ENCODE data around the gene RARRES2.
"Not testable (repeated sequence)": the region's sequence is repeated elsewhere in the genome, so short reads cannot be mapped to it uniquely, and the experiment has no call there.

The RARRES2 gene

GRCh38 chr7:150341263-150342120 lies at the start of gene RARRES2:
RARRES2 (minus strand) TSS chr7:150341629; CDS start chr7:150340609, 1,020 bp downstream.
- DNase-seq (ENCODE audit: low spot score), result no peak

GRCh38 chr7:150390205-150390604 lies 48.8 kb upstream of the RARRES2 start:
- DNase-seq (ENCODE audit: low spot score), result no peak

DNA sequence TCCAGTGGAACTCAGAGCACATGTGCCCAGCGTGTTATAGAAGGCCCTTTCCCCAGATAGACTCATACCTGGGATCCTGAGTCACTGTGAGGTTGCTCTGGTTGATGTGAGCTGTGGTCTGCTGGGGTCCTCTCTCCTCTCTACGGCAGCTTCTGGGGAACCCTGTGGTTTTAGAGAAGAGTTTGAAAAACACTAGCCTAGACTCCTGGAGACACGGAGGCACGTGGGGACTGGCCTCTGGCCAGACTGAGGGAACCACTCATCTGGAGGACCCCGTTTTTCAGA lies 48.0 kb upstream of the RARRES2 start:
- DNase-seq (ENCODE audit: low spot score), result no peak

DNA sequence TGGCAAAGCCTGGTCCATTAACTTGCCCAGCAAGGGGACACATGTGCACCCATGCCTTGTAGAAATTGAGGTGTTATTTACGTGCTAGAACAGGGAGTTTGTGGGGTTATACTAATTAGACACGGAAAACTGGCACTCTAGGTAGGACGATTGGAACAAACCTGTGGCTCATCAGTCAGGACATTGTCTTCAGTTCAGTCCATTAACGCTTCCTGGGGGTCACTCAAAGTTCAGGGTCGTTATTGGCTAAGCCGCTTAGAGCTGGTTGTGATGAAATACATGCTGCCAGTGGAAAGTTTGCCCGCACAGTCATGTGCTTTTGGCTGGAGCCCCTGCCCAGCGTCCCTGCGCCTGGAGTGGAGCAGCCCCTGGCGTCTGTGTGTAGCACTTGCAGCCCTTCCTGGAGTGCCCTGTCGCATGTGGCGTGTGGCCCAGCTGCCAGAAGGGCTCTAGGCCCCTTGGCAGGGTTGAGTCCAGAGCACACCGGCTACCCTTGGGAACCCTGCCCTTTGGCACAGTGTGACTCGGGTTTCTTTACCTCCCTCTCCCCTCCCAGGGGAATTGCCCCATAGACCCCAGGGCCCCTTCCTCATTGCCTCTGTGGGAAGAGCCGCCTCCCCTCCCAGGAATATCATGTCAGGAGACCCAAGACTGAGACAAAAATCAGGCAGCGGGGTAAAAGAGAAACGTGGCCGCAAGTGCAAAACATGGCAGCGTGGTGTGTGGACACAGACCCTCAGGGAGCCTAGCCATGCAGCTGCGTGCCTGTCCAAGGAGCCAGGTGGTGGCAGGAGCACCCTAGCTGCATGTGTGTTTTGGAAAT lies 47.5 kb upstream of the RARRES2 start:
- DNase-seq (ENCODE audit: low spot score), result no peak

- no peak for DNase-seq (ENCODE audit: low spot score)
Measured at GRCh38 chr7:150388306-150388705, 46.9 kb upstream of the RARRES2 start.

DNA sequence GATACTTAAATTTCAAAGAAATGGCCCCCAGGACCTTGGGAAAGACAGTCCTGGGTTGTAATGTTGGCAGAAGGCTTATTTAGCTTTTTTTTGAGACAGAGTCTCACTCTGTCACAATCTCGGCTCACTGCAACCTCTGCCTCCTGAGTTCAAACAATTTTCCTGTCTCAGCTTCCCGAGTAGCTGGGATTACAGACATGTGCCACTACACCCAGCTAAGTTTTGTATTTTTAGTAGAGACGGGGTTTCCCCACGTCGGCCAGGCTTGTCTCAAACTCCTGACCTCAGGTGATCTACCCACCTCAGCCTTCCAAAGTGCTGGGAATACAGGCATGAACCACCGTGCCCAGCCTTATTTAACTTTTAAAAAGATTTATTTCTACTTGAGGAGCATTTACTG lies 44.5 kb upstream of the RARRES2 start:
- DNase-seq (ENCODE audit: low spot score), result not testable (repeated sequence)

- no peak for DNase-seq (ENCODE audit: low spot score)
Measured at GRCh38 chr7:150385302-150385723, 43.9 kb upstream of the RARRES2 start.

DNA sequence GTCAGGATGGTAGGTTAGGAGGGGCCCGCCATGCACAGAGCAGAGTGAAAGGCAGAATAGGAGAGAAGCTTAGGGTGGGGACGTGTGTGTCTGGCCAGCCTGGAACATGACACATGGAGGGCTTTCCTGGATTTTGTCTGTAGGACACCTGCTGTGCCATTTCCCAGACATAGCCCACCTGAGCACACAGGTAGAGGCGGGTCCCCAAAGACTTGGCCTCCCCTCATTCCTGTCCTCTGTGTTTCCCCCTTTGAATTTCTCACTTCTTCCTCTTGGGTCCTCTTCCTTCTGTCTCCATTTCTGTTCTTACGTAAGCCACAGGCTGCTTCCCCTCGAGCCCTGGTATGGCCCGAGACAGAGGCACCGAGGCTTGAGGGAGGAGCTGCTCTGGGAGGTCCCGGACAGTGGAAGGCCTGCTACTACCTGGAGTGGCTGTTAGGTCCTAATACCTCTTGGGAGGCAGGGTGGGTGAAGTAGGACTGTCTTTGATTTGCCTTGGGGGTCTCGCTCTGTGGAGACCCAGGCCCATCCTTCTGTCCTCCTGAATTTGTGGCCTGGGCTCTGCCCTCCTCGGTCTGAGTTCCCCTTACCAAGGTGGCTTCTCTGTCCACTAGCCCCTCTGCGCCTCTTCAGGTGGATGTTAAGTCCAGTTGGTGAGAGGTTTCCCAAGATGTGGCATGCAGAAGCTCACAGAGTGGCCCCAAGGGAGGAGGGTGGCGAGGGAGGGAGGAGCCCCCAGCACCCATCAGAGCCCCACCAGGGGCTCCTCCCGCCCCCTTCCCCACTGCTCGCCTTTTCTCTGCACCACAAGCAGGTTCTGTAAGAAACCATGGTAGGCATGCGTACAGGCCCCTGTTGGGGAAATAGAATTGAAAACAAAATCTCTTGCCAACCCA lies 43.2 kb upstream of the RARRES2 start:
- DNase-seq (ENCODE audit: low spot score), result no peak

DNA sequence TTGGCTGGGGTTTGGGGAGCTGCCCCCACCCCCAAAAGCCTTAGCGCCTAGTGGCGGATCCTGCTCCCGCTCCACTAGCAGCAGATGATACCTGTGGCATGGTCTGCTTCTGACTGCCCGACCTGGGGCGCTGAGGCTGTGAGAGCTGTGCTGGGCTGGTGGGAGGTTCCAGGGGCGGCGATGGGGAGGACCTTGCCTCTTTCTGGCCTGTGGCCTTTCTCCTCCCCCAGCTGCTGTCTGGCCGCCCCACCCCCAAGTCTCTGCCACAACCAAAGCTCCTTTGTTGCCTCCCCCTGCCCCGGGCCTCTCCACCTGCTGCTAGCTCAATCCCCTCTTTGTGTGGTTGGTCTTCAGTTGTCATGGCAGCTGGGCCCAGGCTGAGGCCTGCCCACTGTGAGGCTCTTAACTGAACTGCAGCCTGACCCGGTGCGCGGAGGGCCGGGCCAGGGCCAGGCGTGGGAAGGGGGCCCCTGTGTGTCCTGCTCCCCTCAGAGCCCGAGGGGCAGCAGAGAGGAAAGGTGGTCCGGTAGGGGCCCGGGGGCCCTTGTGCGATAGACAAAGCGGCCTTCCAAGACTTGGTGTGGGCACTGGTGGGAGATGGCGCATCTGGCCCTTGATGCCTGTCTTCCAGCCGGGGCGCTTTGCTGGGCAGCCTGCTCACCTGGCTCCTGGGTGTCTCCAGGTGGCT lies 42.4 kb upstream of the RARRES2 start:
- DNase-seq (ENCODE audit: low spot score), result peak; percentile 90

- no peak for DNase-seq (ENCODE audit: low spot score)
Measured at GRCh38 chr7:150382844-150383225, 41.4 kb upstream of the RARRES2 start.

- DNase-seq (ENCODE audit: low spot score), result peak; percentile 42
Measured at GRCh38 chr7:150382123-150382843, 40.9 kb upstream of the RARRES2 start.

GRCh38 chr7:150381785-150382122 lies 40.3 kb upstream of the RARRES2 start:
- no peak for DNase-seq (ENCODE audit: low spot score)

DNA sequence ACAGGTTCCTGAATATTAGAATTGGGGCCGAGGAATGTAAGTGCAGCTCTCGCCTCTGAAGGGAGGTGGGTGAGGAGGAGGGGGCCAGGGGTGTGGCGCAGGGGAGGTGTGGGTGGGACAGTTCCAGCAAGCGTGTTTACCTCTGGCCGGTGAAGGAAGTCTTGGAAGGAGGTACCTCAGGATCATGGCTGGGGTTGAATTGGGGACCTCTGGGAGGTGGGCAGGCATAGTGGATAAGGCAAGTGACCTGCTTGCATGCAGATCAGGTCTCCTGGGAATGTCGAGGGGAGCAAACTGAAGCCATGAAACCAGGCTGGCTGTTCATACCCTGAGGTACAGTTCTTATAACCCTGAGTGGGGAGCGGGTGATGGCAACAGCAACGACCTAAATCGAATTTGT lies 39.7 kb upstream of the RARRES2 start:
- no peak for DNase-seq (ENCODE audit: low spot score)

DNA sequence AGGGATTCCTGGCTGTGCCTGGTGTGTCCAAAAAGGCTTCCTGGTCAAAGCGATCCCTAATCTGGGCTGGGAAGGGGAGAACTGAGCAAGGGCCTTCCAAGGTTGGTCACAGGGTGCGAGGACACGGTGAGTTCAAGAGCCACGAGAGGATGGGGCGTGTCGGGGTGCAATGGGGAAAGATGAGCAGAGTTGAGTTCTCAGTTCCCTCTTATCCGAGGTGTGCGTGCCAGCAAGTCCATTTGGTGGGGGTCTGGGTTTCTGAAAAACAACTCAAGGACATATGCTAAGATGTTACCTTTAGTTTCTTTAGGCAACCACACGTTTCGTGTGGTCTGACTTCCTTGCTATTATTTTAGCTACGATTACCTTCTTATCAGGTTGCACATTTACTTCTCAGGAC lies 39.0 kb upstream of the RARRES2 start:
- DNase-seq (ENCODE audit: low spot score), result no peak

DNA sequence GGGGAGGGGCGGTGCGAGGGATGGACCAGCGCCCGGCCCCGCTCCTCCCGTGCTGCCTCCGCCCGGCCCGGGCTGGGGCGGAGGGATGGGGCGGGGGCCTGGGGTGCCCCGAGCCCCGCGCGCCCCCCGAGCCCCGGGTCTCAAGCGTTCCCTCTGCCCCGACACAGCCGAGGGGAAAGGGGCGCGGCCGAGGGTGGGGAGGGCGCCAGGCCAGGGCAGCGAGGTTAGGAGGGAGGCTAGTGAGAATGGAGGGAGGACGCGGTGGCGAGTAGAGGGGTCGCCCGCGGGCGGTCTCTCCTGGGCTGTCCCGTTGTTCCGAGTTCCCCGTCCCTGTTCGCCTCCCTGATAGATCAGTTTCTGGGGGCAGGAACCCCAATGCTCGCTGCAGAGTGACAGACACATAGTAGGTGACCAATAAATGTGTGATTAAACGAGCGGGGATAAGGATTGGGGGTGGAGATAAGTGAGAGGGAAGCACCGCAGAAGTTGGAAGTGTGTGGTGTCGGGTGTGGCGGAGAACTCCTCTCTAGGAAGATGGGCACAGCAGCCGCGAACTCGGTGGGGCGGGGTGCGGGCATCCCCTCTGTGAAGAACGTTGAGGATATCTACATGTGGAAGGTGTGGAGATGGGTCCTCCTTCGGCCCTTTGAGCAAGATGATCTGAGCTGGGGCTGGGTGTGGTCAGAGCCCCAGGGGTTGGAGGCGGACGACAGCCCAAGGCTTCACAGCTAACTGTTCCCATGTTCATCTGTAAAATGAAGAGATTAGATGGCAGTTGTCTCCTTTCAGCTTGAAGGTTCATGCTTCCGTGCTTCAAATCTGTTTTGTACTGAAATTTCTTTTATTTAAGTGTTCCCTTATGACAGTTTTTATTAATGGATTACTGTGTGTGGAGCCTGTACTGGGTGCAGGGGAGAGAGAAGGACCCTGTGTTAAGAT lies 38.3 kb upstream of the RARRES2 start:
- DNase-seq (ENCODE audit: low spot score), result no peak

DNA sequence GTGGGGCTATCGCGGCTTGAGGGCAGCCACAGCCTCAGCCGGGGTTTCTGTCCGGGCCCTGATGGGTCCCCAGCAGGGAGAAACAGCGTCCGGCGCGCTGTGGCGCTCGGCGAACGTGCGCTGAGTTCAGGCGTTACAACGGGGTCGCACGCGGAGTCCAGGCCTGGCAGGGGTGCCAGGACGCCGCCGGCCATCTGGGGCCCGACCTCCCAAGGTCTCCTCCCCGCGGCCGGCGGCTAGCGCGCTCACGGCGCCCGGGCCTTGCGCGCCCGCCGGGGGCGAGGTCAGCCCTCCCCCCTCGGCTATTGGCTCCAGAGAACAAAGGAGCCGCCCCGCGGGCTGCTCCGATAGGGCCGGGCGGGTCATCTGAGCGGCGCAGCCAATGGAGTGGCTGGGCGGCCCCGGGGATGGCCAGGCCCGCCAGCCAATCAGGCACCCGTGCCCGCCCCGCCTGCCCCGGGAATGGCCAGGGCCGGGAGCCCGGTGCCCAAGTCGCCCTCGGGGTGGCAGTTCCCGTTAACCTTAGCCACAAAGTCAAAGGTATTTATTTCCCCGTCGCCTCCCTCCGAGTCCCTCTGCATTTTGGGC lies 37.5 kb upstream of the RARRES2 start, which contains the start of gene ZNF775:
ZNF775 (plus strand) TSS at position 478 of the 588 bp plus-strand sequence. CDS start 9,141 bp downstream, outside the sequence.
- DNase-seq (ENCODE audit: low spot score), result peak; percentile 95

DNA sequence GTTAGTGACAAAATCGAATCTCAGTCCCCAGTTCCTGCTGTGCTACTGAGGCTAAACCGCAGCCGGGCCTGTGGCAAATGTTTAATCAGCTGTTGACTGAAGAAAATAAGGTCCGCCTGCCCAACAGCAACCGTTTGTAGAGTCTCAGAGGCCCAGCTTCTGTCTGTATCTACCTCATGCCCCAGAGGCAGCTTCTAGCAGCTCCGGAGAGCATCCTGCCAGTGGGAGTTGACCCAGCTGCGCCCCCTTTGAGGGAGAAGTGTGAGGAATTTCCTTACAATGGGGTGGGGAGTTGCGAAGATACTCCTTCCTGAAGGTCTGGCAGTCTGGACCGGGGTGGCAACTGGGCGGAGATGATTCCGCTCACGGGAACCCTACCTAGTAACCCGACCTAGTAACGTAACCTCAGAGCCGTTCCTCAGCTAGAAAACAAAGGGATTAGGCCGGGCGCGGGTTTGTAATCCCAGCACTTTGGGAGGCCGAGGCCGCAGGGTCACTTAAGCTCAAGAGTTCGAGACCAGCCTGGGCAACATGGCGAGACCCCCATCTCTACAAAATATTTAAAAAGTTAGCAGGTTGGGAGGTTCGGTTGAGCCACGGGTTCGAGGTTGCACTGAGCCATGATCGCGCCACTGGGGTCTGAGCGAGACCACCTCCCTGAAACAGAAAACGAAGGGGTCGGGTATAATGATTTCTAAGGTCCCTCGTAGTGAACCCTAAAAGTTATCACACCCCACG lies 36.9 kb upstream of the RARRES2 start:
- DNase-seq (ENCODE audit: low spot score), result peak; percentile 77

DNA sequence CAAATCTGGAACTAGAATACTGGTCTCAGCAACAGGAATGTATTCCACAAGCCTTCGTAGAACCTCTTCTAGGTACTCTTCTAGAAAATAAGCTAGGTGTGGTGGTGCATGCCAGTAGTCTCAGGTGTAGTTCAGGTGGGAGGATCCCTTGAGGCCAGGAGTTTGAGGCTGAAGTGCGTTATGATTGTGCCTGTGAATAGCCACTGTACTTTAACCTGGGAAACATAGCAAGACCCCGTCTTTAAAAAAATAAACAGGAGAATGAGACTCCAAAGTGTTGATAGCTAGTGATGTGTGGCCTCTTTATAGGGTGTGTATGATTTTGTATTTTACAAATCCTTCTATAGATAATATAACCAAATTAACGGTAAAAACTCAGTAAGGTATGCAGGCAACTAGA lies 36.2 kb upstream of the RARRES2 start:
- no peak for DNase-seq (ENCODE audit: low spot score)

DNA sequence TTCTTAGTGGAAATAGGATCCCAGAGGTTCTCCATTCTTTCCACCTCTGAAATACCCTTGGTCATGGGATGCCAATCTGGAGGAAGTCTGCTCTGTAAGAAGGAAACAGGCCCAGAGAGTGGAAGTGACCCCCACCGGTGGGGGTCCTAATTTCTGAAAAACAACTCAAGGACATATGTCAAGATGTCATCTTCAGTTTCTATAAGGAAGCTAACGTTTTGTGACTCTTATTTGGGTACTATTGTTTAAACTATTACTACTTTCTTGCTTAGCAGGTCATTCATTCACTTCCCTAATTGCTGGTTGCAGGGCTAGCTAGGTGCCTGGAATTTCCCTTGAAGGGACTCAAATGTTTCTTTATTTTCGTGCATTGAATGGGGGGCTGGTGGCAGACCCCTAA lies 35.8 kb upstream of the RARRES2 start:
- no peak for DNase-seq (ENCODE audit: low spot score)

Data from SW480 (cell line).